HPDE6-E6E7 (cell line): ENCODE measurements around the gene PTCHD1.

Experiments
- DNase-seq: peaks from one replicate; pipeline ENCODE4 v3.0.0; 2011; ENCODE audit warnings: missing footprints; ENCODE audit errors: extremely low spot score

The PTCHD1 gene

GRCh38 chrX:23398570-23398969 is 63.9 kb downstream of the PTCHD1 start:
- DNase-seq = no peak

GRCh38 chrX:23403849-23404248 is 69.2 kb downstream of the PTCHD1 start:
- peak; percentile 5 for DNase-seq

DNA sequence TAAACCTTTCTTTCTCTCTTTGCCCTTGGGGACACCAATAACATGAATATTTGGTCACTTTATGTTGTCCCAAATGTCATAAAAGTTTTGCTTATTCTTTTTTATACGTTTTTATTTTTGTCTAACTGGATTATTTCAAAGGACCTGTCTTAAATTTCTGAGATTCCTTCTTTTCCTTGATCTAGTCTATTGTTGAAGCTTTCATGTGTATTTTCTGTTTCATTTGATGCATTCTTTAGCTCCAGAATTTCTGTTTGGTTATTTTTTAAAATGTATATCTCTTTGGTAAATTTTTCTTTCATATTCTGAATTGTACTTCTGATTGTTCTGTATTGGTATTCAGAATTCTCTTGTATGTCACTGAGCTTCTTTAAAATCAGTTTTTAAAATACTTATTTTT is 88.3 kb downstream of the PTCHD1 start:
- DNase-seq = no peak

GRCh38 chrX:23434356-23434884 is 99.8 kb downstream of the PTCHD1 start:
- DNase-seq = no peak

DNA sequence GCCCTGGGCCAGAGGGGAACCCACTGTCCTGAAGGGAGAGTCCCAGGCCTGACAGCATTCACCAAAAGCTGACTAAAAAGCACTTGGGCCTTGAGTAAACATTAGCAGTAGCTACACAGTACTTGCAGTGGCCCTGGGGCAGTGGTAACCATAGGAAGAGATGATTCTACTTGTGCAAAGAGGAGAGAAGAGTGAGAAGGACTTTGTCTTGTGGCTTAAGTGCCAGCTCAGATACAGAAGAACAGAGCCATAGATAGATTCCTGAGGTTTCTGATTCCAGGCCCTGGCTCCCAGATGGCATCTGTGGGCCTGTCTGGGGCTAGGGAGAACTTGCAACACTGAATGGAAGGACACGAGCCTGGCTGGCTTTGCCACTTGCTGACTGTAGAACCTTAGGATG is 100.5 kb downstream of the PTCHD1 start:
- no peak for DNase-seq

DNA sequence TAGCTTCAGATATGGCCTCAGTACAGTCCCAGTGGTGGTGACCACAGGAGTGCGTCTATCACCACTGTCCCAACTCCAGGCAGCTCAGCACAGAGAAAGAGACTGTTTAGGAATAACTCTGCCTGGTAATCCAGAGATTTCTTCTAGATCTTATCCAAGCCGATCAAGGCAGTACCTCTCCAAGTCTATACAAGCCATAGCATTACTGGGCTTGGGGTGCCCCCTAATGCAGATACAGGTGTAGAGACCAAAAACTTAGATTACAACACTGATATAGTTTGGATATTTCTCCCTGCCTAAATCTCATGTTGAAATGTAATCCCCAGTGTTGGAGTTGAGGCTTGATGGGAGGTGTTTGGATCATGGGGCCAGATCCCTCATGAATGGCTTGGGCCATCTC is 100.9 kb downstream of the PTCHD1 start:
- DNase-seq = no peak

DNA sequence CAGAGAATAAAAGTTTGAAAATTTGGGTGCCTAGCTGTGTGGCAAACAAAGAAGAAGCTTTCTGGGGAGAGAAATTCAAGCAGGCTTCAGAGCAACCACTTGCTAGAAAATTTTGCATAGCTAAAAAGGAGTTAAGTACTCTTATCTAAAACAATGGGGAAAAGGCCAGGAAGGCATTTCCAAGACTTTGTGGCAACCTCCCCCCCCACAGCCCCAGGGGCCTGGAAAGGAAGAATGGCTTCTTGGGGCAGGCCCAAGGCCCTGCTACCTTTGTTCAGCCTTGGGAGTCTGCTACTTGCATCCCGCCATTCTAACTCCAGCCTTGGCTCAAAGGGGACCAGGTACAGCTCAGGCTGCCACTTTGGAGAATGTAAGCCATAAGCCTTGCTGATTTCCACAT is 102.2 kb downstream of the PTCHD1 start:
- DNase-seq = no peak

GRCh38 chrX:23451266-23451665 is 116.6 kb downstream of the PTCHD1 start:
- no peak for DNase-seq
